Calu3 (cell line): Measurements from ENCODE around the gene KCNJ12. TPM values are rescaled to one million over a fixed set of nuclear protein-coding genes. Genes with fewer than 3 reads are reported as not detected.
"Not testable (repeated sequence)": the region's sequence is repeated elsewhere in the genome, so short reads cannot be mapped to it uniquely, and the experiment has no call there.

Experiments
- BruUV-seq: library from RNA; stranded (reverse); fragments of 400-500 nt; replicated peaks from 2 replicates; lab custom pipeline; 2021; lab: Mats Ljungman, UMichigan
- CTCF ChIA-PET: fragments of 300-600 bp; sonication (Branson Sonifier 250); formaldehyde crosslinking; loops from one replicate; lab custom pipeline; 2022; ENCODE audit warnings: antibody characterized with exemption; lab: Charles Lee
- DNase-seq: peaks from one replicate; pipeline ENCODE4 v3.0.0; 2022
- H3K27ac Mint-ChIP-seq: one replicate; pipeline ENCODE4 v1.8.0; 2022; ENCODE audit warnings: mixed read lengths; ENCODE audit not compliant: unreplicated experiment
- H3K27me3 Mint-ChIP-seq: one replicate; pipeline ENCODE4 v1.8.0; 2022; ENCODE audit warnings: mixed read lengths; ENCODE audit not compliant: unreplicated experiment
- H3K36me3 Mint-ChIP-seq: one replicate; pipeline ENCODE4 v1.8.0; 2022; ENCODE audit warnings: mild to moderate bottlenecking, moderate library complexity, mixed read lengths; ENCODE audit not compliant: insufficient read depth, unreplicated experiment
- H3K4me1 Mint-ChIP-seq: one replicate; pipeline ENCODE4 v1.8.0; 2022; ENCODE audit warnings: mild to moderate bottlenecking, low read depth, mixed read lengths; ENCODE audit not compliant: unreplicated experiment
- H3K4me3 Mint-ChIP-seq: one replicate; pipeline ENCODE4 v1.8.0; 2022; ENCODE audit warnings: mild to moderate bottlenecking, low read depth, moderate library complexity, mixed read lengths; ENCODE audit not compliant: unreplicated experiment
- H3K9me3 Mint-ChIP-seq: one replicate; pipeline ENCODE4 v1.8.0; 2022; ENCODE audit warnings: low read depth, mixed read lengths; ENCODE audit not compliant: unreplicated experiment
- intact Hi-C: fragments of 100-400 bp; cut with micrococcal nuclease; formaldehyde crosslinking; loops from one replicate; pipeline ENCODE4 v1.10.0; 2022; ENCODE audit not compliant: unreplicated experiment
- total RNA-seq: library from RNA; stranded (reverse); gene quantifications from 2 replicates; pipeline ENCODE4 v1.2.3, GENCODE V29; 2022

Gene KCNJ12
- total RNA-seq, 1 experiment from 2014 or later = not detected

DNA sequence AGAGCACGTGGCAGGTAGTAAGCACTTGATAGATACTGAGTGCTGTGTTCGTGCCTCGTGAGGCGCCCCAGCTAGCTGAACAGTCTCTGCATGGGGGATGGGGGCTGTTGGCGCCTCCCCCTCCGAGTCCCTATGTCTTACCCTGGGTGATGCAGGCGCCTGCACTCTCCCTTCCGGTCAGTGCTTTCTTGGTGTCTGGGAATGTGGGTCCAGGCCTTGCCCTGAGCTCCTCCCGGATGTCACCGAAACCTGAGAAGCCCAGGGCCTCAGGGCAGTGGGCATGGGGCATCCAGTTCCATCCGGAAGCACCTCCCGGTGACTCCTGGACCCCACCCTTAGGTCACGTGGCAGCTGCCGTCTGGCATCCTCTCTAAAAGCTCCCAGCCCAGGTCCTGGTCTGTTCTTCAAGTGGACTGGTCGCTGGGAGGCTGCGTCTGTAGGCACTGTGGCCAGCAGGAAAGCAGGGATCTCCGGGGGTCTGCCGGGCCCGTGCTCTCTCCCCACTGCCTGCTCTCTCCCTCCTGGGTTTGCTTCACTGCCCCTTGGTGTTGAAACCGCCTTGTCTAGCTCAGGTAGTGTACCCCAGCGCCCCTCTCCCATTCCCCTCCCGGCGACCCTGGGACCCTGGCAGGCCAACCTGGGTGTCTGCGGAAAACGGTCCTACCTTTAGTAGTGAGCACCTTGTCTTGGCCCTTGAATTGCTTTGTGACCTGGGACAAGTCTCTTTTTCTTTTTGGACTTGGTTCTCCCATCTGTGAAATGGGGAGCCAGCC, 34.9 kb downstream of the KCNJ12 start:
- DNase-seq, H3K9me3 Mint-ChIP-seq, CTCF ChIA-PET, H3K27ac Mint-ChIP-seq, H3K4me3 Mint-ChIP-seq, H3K36me3 Mint-ChIP-seq, BruUV-seq, intact Hi-C loops, H3K4me1 Mint-ChIP-seq: not testable (repeated sequence)
- H3K27me3 Mint-ChIP-seq = peaks cover 27% of the 10 kb centered on the region

DNA sequence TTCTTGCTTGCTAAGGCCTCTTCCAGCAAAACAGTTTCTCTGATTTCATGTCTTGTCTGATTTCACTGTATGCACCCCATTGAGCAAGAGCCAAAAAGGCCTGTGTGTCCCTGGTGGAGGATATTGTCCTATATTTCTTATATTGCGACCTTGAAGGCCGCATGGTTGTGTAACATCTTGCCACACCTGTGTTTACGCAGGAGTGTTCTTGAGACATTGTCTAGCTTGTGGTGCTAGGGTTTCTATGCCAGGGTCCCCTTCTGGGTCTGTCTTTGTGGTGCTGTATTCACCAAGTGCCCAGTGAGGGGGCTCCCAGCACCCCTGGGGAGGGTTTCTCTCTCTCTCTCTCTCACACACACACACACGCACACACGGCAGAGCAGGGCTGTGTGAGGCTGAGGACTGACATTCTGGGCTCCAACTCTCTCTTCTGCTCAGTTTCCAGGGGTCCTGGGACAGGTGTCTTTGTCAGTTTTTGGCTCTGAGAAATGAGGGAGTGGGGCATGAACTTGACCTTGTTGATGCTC, 35.6 kb downstream of the KCNJ12 start:
- H3K27me3 Mint-ChIP-seq = peaks cover 27% of the 10 kb centered on the region
- CTCF ChIA-PET, BruUV-seq, H3K27ac Mint-ChIP-seq, H3K36me3 Mint-ChIP-seq, H3K4me3 Mint-ChIP-seq, H3K4me1 Mint-ChIP-seq, intact Hi-C loops, H3K9me3 Mint-ChIP-seq, DNase-seq: not testable (repeated sequence)

DNA sequence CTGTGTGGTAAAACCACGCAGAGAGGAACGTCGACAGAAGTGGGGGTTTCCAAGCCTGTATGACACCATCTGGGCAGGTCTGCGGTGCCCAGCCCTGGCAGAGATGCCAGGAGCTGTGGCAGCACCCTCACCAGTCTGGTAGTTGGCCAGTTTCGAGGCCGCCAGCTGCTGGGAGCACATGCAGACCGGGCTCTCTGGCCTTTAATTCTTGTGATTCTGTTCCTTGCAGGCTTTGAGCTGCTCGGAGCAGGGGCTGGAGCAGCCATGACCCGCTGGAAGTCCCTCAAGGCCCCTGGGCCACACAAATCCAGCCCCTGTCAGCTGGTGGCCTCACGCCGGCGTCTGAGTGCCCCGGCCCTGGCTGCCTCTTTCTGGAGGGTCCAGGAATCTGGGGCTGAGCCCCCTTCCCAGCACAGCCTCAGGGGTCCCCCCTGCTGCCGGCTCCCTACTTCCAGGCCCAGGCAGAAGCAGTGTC, 36.1 kb downstream of the KCNJ12 start:
- H3K27ac Mint-ChIP-seq, H3K4me1 Mint-ChIP-seq, BruUV-seq, DNase-seq, CTCF ChIA-PET, H3K9me3 Mint-ChIP-seq, intact Hi-C loops, H3K36me3 Mint-ChIP-seq, H3K4me3 Mint-ChIP-seq: not testable (repeated sequence)
- peaks cover 23% of the 10 kb centered on the region for H3K27me3 Mint-ChIP-seq

DNA sequence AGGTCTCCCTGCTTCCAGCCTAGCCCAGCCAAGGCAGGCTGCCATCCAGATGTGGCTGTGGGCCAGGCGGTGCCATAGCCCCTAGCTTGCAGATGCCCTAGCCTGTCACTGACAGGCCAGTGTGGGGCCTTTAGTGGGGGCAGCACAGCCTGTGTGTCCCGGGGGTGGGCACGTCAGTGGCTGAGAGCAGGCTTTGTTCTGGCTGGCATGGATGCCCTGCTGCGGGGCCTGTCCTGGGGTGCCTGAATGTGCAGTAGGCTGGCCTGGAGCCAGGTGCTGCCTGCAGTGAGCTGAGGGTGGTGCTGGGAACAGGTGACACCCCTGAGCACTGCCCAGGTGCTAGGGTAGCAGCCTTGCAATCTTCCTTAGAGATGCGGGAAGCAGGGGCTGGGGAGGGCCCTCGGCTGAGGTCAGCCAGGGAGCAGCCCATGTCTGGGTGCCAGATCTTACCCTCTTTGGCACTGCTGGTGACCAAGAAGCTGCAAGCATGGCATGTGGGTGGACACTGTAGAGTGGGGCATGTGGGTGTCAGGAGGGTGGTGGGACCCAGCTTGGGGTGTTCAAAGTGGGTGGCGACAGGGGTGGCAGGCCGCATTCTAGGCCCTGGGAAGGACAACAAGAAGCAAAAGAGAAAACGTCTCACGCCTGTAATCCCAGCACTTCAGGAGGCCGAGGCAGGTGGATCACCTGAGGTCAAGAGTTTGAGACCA, 37.6 kb downstream of the KCNJ12 start:
- H3K4me1 Mint-ChIP-seq, H3K4me3 Mint-ChIP-seq, H3K27ac Mint-ChIP-seq, H3K36me3 Mint-ChIP-seq, H3K9me3 Mint-ChIP-seq, DNase-seq, intact Hi-C loops, BruUV-seq: not testable (repeated sequence)
- peaks cover 22% of the 10 kb centered on the region for H3K27me3 Mint-ChIP-seq
- CTCF ChIA-PET = interaction anchor here (0.6 kb wide), 1 partner anchor 58 kb away, joined by 3 read pairs; no protein-coding TSS in a partner anchor

DNA sequence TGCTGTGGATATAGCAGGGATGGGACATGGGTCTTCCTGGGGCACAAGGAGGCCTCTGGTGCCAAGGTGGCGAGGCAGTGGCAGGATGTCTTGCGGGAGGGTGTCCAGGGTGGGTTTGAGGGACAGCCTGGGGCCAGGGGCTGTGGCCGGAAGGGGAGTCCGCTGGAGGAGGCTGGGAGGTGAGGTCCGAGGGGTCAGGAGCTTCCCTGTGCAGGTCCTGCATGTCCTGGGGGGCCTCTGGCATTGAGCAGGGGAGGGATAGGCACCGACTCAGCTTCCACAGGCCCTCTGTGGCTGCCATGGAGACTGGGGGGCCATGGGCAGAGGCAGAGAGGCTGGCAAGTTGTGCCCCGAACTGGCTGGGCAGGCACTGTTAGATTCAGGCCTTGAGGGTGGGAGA, 38.5 kb downstream of the KCNJ12 start:
- CTCF ChIA-PET, H3K9me3 Mint-ChIP-seq, DNase-seq, intact Hi-C loops, H3K27ac Mint-ChIP-seq, H3K4me1 Mint-ChIP-seq, H3K36me3 Mint-ChIP-seq, H3K4me3 Mint-ChIP-seq, BruUV-seq: not testable (repeated sequence)
- peaks cover 23% of the 10 kb centered on the region for H3K27me3 Mint-ChIP-seq

DNA sequence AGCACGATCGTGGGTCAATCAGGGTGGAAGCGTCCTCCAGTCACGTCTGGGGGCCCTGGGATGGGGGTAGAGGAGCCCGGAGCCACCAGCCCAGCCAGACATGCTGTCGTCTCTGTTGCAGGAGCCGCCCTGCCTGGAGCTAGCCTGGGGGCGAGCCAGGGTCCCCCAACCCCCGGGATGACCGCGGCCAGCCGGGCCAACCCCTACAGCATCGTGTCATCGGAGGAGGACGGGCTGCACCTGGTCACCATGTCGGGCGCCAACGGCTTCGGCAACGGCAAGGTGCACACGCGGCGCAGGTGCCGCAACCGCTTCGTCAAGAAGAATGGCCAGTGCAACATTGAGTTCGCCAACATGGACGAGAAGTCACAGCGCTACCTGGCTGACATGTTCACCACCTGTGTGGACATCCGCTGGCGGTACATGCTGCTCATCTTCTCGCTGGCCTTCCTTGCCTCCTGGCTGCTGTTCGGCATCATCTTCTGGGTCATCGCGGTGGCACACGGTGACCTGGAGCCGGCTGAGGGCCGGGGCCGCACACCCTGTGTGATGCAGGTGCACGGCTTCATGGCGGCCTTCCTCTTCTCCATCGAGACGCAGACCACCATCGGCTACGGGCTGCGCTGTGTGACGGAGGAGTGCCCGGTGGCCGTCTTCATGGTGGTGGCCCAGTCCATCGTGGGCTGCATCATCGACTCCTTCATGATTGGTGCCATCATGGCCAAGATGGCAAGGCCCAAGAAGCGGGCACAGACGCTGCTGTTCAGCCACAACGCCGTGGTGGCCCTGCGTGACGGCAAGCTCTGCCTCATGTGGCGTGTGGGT, 39.2 kb downstream of the KCNJ12 start:
- BruUV-seq, intact Hi-C loops, H3K27ac Mint-ChIP-seq, H3K9me3 Mint-ChIP-seq, H3K4me3 Mint-ChIP-seq, H3K4me1 Mint-ChIP-seq, CTCF ChIA-PET, DNase-seq, H3K36me3 Mint-ChIP-seq: not testable (repeated sequence)
- H3K27me3 Mint-ChIP-seq = peaks cover 23% of the 10 kb centered on the region

DNA sequence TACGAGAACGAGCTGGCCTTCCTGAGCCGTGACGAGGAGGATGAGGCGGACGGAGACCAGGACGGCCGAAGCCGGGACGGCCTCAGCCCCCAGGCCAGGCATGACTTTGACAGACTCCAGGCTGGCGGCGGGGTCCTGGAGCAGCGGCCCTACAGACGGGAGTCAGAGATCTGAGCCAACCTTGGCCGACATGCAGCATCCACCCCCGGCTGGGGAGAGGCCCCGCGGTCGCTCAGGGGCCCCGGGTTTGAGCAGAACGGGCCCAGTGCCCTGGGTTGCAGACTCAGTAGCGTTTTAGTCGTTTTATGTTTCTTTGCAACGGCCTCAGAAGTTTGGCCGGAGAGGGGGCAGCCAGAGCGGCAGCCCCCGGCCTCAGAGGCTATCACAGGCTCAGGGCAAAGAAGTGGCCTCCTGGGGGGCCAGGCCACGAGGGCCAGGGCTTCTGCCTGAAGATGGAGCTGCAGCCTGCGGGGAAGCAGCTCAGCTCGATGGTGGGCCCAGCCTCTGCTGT, 40.4 kb downstream of the KCNJ12 start:
- peaks cover 26% of the 10 kb centered on the region for H3K27me3 Mint-ChIP-seq
- H3K9me3 Mint-ChIP-seq, DNase-seq, intact Hi-C loops, H3K27ac Mint-ChIP-seq, H3K4me3 Mint-ChIP-seq, BruUV-seq, CTCF ChIA-PET, H3K4me1 Mint-ChIP-seq, H3K36me3 Mint-ChIP-seq: not testable (repeated sequence)

DNA sequence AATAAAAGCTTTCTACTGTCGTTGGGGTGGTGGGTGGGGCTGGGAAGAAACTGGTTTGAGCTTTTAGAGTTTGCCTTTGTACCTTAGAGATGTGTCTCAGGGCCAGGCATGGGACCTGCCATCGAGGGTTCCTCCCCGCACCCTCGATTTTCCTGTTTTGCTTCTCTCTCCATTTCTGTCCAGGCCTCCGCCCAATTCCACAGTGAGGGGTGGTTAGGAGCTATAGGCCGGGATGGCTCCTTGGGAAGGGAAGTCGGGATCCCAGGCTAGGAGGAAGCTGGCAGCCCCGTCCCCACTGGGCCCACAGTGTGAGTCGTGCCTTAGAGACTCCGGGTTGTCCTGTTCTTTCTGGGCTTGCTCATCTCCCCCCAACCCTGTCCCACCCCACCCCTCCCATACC, 41.2 kb downstream of the KCNJ12 start:
- H3K27ac Mint-ChIP-seq, DNase-seq, intact Hi-C loops, H3K9me3 Mint-ChIP-seq, BruUV-seq, H3K36me3 Mint-ChIP-seq, H3K4me3 Mint-ChIP-seq, H3K4me1 Mint-ChIP-seq, CTCF ChIA-PET: not testable (repeated sequence)
- peaks cover 34% of the 10 kb centered on the region for H3K27me3 Mint-ChIP-seq
